HG03439 (cell line): Measurements from ENCODE around the gene DEAF1.
"Not testable (repeated sequence)": the region's sequence is repeated elsewhere in the genome, so short reads cannot be mapped to it uniquely, and the experiment has no call there.

Experiments
- ATAC-seq: cut with Tn5 transposase; IDR thresholded peaks from one replicate; pipeline ENCODE4 v1.9.1; 2021; ENCODE audit warnings: mild to moderate bottlenecking, moderate library complexity; ENCODE audit not compliant: unreplicated experiment

DEAF1 gene

GRCh38 chr11:686451-687243 lies 8.4 kb downstream of the DEAF1 start:
- ATAC-seq, result no peak

- ATAC-seq, result no peak
Observed at GRCh38 chr11:680970-681369, 14.1 kb downstream of the DEAF1 start.

- ATAC-seq, result no peak
Observed at GRCh38 chr11:680476-680875, 14.5 kb downstream of the DEAF1 start.

- ATAC-seq, result no peak
Observed at GRCh38 chr11:679271-680207, 15.5 kb downstream of the DEAF1 start.

- ATAC-seq, result no peak
Observed at GRCh38 chr11:678297-678696, 16.7 kb downstream of the DEAF1 start.

GRCh38 chr11:674406-674805 lies 20.6 kb downstream of the DEAF1 start:
- ATAC-seq, result no peak

GRCh38 chr11:673866-674265 lies 21.2 kb downstream of the DEAF1 start:
- ATAC-seq, result no peak

- ATAC-seq, result no peak
Observed at GRCh38 chr11:665704-666281, 29.2 kb downstream of the DEAF1 start.

GRCh38 chr11:665062-665703 lies 29.8 kb downstream of the DEAF1 start:
- no peak for ATAC-seq

- ATAC-seq, result no peak
Observed at GRCh38 chr11:662689-663274, 32.2 kb downstream of the DEAF1 start.

GRCh38 chr11:660681-661444 lies 34.2 kb downstream of the DEAF1 start:
- no peak for ATAC-seq

- no peak for ATAC-seq
Observed at GRCh38 chr11:660281-660680, 34.7 kb downstream of the DEAF1 start.

GRCh38 chr11:659532-660085 lies 35.4 kb downstream of the DEAF1 start:
- no peak for ATAC-seq

- ATAC-seq, result no peak
Observed at GRCh38 chr11:657691-658126, 37.3 kb downstream of the DEAF1 start.

- no peak for ATAC-seq
Observed at GRCh38 chr11:656866-657265, 38.2 kb downstream of the DEAF1 start.

GRCh38 chr11:656426-656825 lies 38.6 kb downstream of the DEAF1 start:
- no peak for ATAC-seq

GRCh38 chr11:655036-655726 lies 39.8 kb downstream of the DEAF1 start:
- ATAC-seq, result no peak

GRCh38 chr11:654444-654843 lies 40.6 kb downstream of the DEAF1 start:
- not testable (repeated sequence) for ATAC-seq

- ATAC-seq, result no peak
Observed at GRCh38 chr11:653837-654236, 41.2 kb downstream of the DEAF1 start.
